Measurements from ENCODE around the gene CPEB3. TPM values are rescaled to one million over a fixed set of nuclear protein-coding genes. Genes with fewer than 3 reads are reported as not detected.

Gene CPEB3
- total RNA-seq, 1 donor from 2014 or later: 6.9 TPM

DNA sequence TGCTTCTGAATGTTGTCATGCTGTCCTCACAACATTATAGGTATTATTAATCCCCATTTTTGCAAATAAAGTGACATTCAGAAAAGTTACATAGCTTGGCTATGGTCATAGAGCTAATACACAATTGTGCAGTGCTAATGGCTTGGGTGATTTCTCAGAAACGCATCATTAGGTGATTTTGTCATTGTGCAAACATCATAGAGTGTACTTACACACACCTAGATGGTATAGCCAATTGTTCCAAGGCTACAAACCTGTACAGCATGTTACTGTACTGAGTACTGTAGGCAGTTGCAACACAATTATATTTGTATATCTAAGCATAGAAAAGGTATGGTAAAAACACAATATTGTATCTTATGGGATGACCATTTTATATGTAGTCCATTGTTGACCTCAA is 276.3 kb downstream of the CPEB3 start:
- Histone ChIP-seq H3K4me1 (no peaks in the 10 kb centered on the region), H3K27ac (no peak overlapping the region), H3K36me3 (peaks cover 85% of the 10 kb centered on the region), H3K27me3 (ENCODE audit: low read depth) (no peaks in the 10 kb centered on the region), H3K9me3 (no peaks in the 10 kb centered on the region), H3K4me3 (no peak overlapping the region)
- intact Hi-C loops (cut with DNase I): no loop called here
- DNase-seq (no peak), ATAC-seq (no peak)
- TF ChIP-seq, protein P1, sequence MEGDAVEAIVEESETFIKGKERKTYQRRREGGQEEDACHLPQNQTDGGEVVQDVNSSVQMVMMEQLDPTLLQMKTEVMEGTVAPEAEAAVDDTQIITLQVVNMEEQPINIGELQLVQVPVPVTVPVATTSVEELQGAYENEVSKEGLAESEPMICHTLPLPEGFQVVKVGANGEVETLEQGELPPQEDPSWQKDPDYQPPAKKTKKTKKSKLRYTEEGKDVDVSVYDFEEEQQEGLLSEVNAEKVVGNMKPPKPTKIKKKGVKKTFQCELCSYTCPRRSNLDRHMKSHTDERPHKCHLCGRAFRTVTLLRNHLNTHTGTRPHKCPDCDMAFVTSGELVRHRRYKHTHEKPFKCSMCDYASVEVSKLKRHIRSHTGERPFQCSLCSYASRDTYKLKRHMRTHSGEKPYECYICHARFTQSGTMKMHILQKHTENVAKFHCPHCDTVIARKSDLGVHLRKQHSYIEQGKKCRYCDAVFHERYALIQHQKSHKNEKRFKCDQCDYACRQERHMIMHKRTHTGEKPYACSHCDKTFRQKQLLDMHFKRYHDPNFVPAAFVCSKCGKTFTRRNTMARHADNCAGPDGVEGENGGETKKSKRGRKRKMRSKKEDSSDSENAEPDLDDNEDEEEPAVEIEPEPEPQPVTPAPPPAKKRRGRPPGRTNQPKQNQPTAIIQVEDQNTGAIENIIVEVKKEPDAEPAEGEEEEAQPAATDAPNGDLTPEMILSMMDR (IDR thresholded peaks at IDR 0.05): no peak

DNA sequence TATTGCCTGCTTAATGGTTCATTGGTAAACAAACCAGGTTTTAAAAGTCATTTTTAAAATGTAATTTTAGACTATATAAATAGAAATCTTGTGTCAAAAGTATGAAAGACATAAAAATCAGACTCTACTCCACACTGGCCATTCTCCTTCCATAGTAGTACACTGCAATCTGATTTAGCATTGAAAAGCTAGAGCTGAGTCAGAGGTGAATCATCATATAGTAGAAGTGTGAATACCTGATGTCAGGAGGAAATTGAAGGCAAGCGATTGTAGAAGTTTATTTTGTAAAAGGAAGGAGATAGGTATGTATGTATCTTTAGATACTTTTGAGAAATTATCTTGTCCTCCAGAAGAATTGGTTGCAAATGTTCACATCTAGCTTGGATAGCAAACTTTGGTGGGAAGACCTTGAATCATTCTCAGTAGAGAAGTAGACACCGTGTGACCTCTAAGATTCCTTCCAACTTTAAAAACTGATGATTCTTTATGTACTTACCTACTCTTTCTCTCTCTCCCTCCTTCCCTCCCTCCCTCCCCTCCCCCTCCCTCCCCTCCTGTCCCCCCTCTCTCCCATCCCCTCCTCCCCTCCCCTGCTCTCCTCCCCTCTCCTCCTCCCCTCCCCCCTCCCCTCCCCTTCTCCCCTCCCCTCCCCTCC is 279.2 kb downstream of the CPEB3 start:
- no peak for DNase-seq
- H3K4me3 ChIP-seq: no peak overlapping the region
- no peak for ATAC-seq
- H3K27ac ChIP-seq: no peak overlapping the region
- TF ChIP-seq, protein P1 (IDR thresholded peaks at IDR 0.05): no peak
- H3K4me1 ChIP-seq: no peaks in the 10 kb centered on the region
- H3K9me3 ChIP-seq: no peaks in the 10 kb centered on the region
- intact Hi-C loops (cut with DNase I): no loop called here
- no peaks in the 10 kb centered on the region for H3K27me3 ChIP-seq (ENCODE audit: low read depth)
- peaks cover 83% of the 10 kb centered on the region for H3K36me3 ChIP-seq

DNA sequence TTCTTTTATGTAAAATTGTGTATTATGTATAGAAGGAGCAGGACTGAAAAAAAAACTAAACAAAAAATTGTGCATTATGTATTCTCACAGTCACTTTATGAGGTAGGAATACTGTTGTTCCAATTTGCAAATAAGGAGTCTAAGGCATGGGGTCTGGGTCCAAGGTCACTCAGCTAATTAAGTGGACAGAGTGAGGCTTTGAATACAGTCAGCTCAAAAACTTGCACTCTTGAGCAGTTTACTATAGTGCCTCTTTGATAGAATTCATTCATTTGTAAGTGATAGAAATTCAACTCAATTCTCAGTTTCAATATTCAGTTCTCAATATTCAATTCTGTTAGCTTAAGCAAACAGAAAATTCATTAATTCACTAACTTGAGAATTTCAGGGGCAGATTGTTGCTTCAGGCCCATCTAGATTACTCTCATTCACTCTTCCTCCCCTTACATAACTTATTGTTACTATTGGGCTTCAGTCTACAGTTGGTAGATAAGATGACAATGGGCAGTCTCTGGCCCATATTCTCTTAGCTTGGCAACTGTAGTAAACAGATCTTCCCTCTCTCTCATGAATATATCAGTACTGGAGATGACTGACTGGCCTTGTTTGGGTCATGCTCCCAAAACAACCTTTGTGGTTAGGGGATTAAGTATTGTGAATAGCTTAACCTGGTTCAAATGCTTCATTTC is 280.7 kb downstream of the CPEB3 start:
- no peak overlapping the region for H3K27ac ChIP-seq
- H3K27me3 ChIP-seq (ENCODE audit: low read depth): no peaks in the 10 kb centered on the region
- TF ChIP-seq, protein P1 (IDR thresholded peaks at IDR 0.05): no peak
- no peaks in the 10 kb centered on the region for H3K9me3 ChIP-seq
- no peak overlapping the region for H3K4me3 ChIP-seq
- peaks cover 72% of the 10 kb centered on the region for H3K36me3 ChIP-seq
- intact Hi-C loops (cut with DNase I): no loop called here
- no peaks in the 10 kb centered on the region for H3K4me1 ChIP-seq
- no peak for ATAC-seq
- no peak for DNase-seq

DNA sequence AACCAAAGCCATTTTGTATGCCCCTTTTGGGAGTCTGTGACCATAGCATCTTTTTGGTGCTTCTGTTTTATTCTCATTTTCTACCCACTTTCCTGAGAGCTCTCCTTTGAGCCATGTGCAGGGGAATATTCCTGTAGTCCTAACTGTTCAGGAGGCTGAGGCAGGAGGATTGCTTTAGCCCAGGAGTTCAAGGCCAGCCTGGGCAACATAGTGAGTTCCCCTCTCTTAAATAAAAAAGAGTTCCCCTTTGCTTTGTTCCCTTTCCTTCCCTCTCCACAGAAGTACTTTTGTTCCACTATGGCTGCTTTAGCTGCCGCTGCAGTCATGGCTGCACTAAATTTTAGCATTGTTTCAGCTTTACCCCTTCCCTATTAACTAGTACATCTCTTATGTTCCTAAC is 281.4 kb downstream of the CPEB3 start:
- Histone ChIP-seq H3K4me1 (no peaks in the 10 kb centered on the region), H3K4me3 (no peak overlapping the region), H3K27me3 (ENCODE audit: low read depth) (no peaks in the 10 kb centered on the region), H3K36me3 (peaks cover 64% of the 10 kb centered on the region), H3K9me3 (no peaks in the 10 kb centered on the region), H3K27ac (no peak overlapping the region)
- ATAC-seq (no peak), DNase-seq (no peak)
- intact Hi-C loops (cut with DNase I): no loop called here
- TF ChIP-seq, protein P1 (IDR thresholded peaks at IDR 0.05): no peak

DNA sequence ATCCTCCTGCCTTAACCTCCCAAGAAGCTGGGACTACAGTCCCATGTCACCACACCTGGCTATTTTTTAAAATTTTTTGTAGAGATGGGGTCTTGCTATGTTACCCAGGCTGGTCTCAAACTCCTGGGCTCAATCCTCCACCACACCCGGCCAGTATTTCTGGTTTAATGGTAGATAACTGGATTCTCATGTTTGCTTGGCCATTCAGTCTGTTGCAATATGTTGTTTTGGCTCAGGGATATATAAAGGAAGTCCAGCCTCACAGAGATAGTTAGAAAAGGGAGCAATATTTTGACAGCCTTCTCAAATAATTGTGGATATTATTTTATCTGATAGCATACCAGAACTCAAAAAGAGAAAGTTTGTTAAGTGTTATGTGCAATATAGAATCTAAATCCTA is 284.9 kb downstream of the CPEB3 start:
- H3K27ac ChIP-seq: no peak overlapping the region
- H3K27me3 ChIP-seq (ENCODE audit: low read depth): no peaks in the 10 kb centered on the region
- TF ChIP-seq, protein P1 (IDR thresholded peaks at IDR 0.05): no peak
- no peak overlapping the region for H3K4me3 ChIP-seq
- H3K9me3 ChIP-seq: no peaks in the 10 kb centered on the region
- no peaks in the 10 kb centered on the region for H3K4me1 ChIP-seq
- ATAC-seq: no peak
- DNase-seq: no peak
- peaks cover 42% of the 10 kb centered on the region for H3K36me3 ChIP-seq
- intact Hi-C loops (cut with DNase I): no loop called here

Measured in lower lobe of right lung (tissue), 2 donors.